Esophagus muscularis mucosa (tissue), 4 donors: ENCODE measurements around the gene PIH1D2. TPM values are rescaled to one million over a fixed set of nuclear protein-coding genes. Genes with fewer than 3 reads are reported as not detected.

Source experiments
- DNase-seq: peaks from one replicate; pipeline ENCODE4 v3.0.0-alpha.2; 2017; ENCODE audit errors: extremely low spot score
- H3K27ac ChIP-seq, 4 donors: fragments of 200-600 bp; sonication (generic); replicated peaks in 1 of 4; 1 replicate in 3 of 4; 2 replicates in 1 of 4; pipeline ENCODE4 v1.5.1; 2016 to 2019; ENCODE audit warnings: mild to moderate bottlenecking in 1 of 4
- H3K27me3 ChIP-seq, 4 donors: fragments of 200-600 bp; sonication (generic); one replicate each; pipeline versions ENCODE4 v1.5.1 to v1.6.0; 2016 to 2019
- H3K36me3 ChIP-seq, 4 donors: fragments of 200-600 bp; sonication (generic); one replicate each; pipeline ENCODE4 v1.5.1; 2016 to 2019
- H3K4me1 ChIP-seq, 4 donors: fragments of 200-600 bp; sonication (generic); one replicate each; pipeline ENCODE4 v1.5.1; 2016 to 2019
- H3K4me3 ChIP-seq, 4 donors: fragments of 200-600 bp; sonication (generic); 1 replicate in 2 of 4; 2 replicates in 2 of 4; pipeline ENCODE4 v1.5.1; 2016 to 2019; ENCODE audit warnings: mild to moderate bottlenecking in 4 of 4, moderate library complexity in 1 of 4
- H3K9me3 ChIP-seq, 4 donors: fragments of 200-600 bp; sonication (generic); 1 replicate in 3 of 4; 2 replicates in 1 of 4; pipeline ENCODE4 v1.5.1; 2016 to 2019
- CTCF ChIP-seq, 3 experiments: fragments of 200-600 bp in 2 of 3; fragments of 450-650 bp in 1 of 3; sonication (generic) in 2 of 3; IDR thresholded peaks; one replicate each; pipeline ENCODE4 v1.5.1; 2017 to 2019; ENCODE audit warnings: antibody characterized with exemption in 3 of 3, mild to moderate bottlenecking in 2 of 3, moderate library complexity in 1 of 3
- EP300 ChIP-seq: sonication (generic); formaldehyde crosslinking; IDR thresholded peaks from one replicate; pipeline ENCODE4 v1.6.1; 2017; ENCODE audit warnings: antibody characterized with exemption
- POLR2A ChIP-seq: fragments of 450-650 bp; IDR thresholded peaks from one replicate; pipeline ENCODE4 v1.6.1; 2017; ENCODE audit warnings: antibody characterized with exemption, moderate library complexity, mild to moderate bottlenecking, low read depth
- POLR2AphosphoS5 ChIP-seq, 2 donors: sonication (generic); formaldehyde crosslinking; IDR thresholded peaks; one replicate each; pipeline ENCODE4 v1.6.1; 2017; ENCODE audit warnings: antibody characterized with exemption in 2 of 2
- WGBS: methylation state at CpG from one replicate; pipeline ENCODE4 v1.1.5; 2018; 5-methylcytosine and 5-hydroxymethylcytosine counted together
- intact Hi-C: fragments of 100-400 bp; cut with DNase I; formaldehyde crosslinking; loops from one replicate; pipeline ENCODE4 v1.15.1; 2023
- total RNA-seq, 4 donors: library from RNA; depleted of rRNA; stranded (reverse); fragments of >200 nt; gene quantifications; one replicate each; pipeline versions ENCODE4 v1.1.0 to v1.2.1, GENCODE V29; 2016

The PIH1D2 gene, protein sequence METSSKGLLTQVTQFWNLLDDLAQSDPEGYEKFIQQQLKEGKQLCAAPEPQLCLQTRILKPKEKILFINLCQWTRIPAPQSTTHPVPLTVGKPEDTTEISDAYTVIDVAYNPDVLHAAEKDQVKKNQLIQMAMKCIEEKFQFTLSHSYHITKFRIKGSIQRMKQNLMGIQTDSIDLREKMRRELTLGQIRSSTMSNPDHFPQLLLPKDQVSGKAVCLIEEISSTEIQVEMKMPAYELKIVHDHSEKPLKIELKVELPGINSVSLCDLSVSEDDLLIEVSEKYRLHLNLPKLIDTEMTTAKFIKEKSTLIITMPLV
- 1 to 10 TPM in 2 of 4 donors, under 1 TPM in 2; 0.83 to 1.5 (median 1.1) TPM for total RNA-seq

DNA sequence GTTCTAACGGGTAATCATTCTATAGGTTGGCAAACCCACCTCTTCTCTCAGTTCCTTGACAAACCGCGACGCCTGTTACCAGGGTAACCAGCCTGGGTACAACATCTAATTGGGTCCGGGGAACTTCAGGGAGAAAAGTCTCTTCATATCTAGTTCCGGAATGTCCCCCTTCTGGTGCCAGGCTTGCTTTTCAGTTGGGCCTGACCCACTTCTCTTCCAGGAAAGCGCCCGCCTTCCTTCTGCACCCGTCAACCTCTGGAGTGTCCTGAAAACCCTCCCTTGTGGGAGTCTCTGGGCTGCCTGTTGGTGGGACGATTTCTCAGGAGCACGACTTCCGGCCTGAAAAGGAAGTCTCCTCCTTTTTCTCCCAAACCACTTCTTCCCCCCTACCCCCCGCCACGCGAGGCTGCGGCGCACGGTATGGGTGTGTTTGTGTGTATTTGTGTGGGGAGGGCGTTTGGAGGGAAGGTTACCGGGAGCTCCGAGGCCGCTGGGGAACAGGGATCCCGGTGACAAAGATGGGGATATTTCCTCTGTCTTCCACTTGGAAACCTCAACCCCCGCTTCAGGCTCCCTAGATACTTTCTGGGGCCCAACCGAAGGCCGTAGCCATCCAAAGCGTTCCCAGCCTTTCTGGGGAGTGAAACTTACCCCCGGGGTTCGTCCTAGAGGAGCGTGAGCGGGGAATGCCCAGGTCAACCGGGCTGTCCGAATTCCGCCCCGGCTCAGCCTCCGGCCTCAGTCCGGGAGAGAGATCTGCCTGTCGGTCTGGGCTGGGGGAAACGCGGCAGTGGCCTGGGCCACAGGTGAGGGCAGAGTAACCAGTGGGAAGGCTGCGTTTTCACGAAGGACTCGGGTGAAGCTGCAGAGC is at the start of gene PIH1D2, which contains the start of gene NKAPD1:
Gene PIH1D2 (minus strand): TSS at position 77 of the 871 bp plus-strand sequence. CDS start 843 bp downstream, outside the sequence.
Gene NKAPD1 (plus strand): TSS at position 359 of the 871 bp plus-strand sequence. CDS start 1,276 bp downstream, outside the sequence.
- 0% methylated on average over 27 of the region's 43 CpGs for WGBS
- peaks cover 18 to 34% (median 22%) of the 10 kb centered on the region in 4 donors for H3K4me1 ChIP-seq
- intact Hi-C loops, result no loop called here
- peaks cover under 1 to 37% (median 31%) of the 10 kb centered on the region in 4 donors for H3K36me3 ChIP-seq
- no peak for TF ChIP-seq EP300
- TF ChIP-seq CTCF (IDR thresholded peaks at IDR 0.05), result peak in 1 of 3 experiments; percentile 18
- no peak for TF ChIP-seq POLR2A
- TF ChIP-seq POLR2AphosphoS5 (IDR thresholded peaks at IDR 0.05), result peak; percentile 60 to 72
- no peaks in the 10 kb centered on the region for H3K9me3 ChIP-seq
- H3K4me3 ChIP-seq, result peak within 1 kb of the TSS; percentile 77 to 91 (median 84)
- H3K27ac ChIP-seq, result peak within 1 kb of the TSS; percentile 82 to 91 (median 88)
- peak; percentile 94 for DNase-seq
- H3K27me3 ChIP-seq, result no peaks in the 10 kb centered on the region

DNA sequence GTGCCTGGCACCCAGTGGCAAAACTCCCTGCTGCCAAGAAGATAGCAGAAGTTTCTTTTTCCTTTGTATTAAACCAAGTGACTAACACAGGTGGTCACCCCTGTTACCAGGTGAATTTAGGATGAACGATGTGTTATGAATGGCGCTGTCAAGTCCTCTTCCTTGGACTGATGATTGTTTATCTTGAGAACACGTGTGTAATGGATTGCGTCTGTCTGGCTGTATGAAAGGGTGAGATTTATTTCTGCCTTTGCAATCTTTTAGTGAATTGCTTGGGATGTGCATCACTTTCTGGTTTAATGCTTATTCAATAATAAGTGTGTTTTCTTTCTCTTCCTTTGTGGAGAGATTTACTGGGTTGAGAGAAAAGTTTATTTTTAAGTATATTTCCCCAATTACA is 49.3 kb upstream of the PIH1D2 start:
- peaks cover 0 to 7% (median 0%) of the 10 kb centered on the region in 4 donors for H3K36me3 ChIP-seq
- TF ChIP-seq EP300 (no peak), CTCF (IDR thresholded peaks at IDR 0.05) (no peak), POLR2A (no peak), POLR2AphosphoS5 (IDR thresholded peaks at IDR 0.05) (no peak)
- no peak overlapping the region for H3K4me3 ChIP-seq
- 63% methylated on average over 4 of the region's 4 CpGs for WGBS
- H3K9me3 ChIP-seq, result no peaks in the 10 kb centered on the region
- no peaks in the 10 kb centered on the region for H3K27me3 ChIP-seq
- no peak for DNase-seq
- no peak overlapping the region for H3K27ac ChIP-seq
- intact Hi-C loops, result no loop called here
- H3K4me1 ChIP-seq, result peaks cover 0 to under 1% (median 0%) of the 10 kb centered on the region in 4 donors

DNA sequence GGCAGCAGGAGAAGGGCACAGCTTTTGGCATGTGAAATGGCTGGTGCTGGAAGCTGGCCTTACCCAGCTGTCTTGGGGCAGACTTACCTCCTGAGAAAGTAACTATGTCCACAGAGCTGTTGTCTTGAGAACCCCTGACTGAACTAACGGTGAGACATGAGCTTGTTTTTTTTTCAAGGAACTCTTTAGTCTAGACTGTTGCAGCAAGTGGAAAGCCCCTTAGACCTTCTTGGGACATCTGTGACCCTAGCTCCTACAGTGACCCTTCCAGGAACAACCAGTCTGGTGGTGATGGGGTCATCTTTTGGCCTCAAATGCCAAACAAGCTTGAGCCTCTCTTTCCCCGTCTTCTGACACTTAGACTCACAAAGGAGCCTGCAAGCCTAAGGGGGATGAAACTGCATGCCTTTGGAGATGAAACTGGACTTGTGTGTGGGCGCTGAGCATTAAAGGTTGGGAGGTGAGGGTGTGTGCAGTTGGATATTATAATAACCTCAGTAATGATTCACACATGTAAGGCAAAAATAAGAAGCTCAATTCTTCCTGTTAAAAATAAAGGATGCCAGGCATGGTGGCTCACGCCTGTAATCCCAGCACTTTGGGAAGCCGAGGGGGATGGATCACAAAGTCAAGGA is 48.3 kb upstream of the PIH1D2 start:
- intact Hi-C loops, result no loop called here
- WGBS, result 97% methylated on average over 5 of the region's 5 CpGs
- Histone ChIP-seq H3K27ac (no peak overlapping the region), H3K36me3 (peaks cover 0 to 7% (median 0%) of the 10 kb centered on the region in 4 donors), H3K27me3 (no peaks in the 10 kb centered on the region), H3K4me3 (no peak overlapping the region), H3K4me1 (no peaks in the 10 kb centered on the region), H3K9me3 (no peaks in the 10 kb centered on the region)
- DNase-seq, result no peak
- TF ChIP-seq CTCF (IDR thresholded peaks at IDR 0.05) (no peak), POLR2AphosphoS5 (IDR thresholded peaks at IDR 0.05) (no peak), EP300 (no peak), POLR2A (no peak)

GRCh38 chr11:112118176-112118575 is 44.4 kb upstream of the PIH1D2 start:
- H3K9me3 ChIP-seq, result no peaks in the 10 kb centered on the region
- H3K4me1 ChIP-seq, result peaks cover 0 to 7% (median 3%) of the 10 kb centered on the region in 4 donors
- no peak overlapping the region for H3K4me3 ChIP-seq
- intact Hi-C loops, result loop anchor here (10.0 kb wide), 1 partner anchor 167 kb away; no protein-coding TSS in a partner anchor
- H3K36me3 ChIP-seq, result peaks cover 0 to 7% (median 0%) of the 10 kb centered on the region in 4 donors
- TF ChIP-seq POLR2A, result no peak
- TF ChIP-seq EP300, result no peak
- TF ChIP-seq POLR2AphosphoS5 (IDR thresholded peaks at IDR 0.05), result no peak
- TF ChIP-seq CTCF (IDR thresholded peaks at IDR 0.05), result no peak
- no peaks in the 10 kb centered on the region for H3K27me3 ChIP-seq
- DNase-seq, result no peak
- no peak overlapping the region for H3K27ac ChIP-seq
- WGBS, result 83% methylated on average over 2 of the region's 2 CpGs
